Epithelial cell of esophagus (primary cell): Measurements from ENCODE around the gene STX1B.
"Not testable (repeated sequence)": the region's sequence is repeated elsewhere in the genome, so short reads cannot be mapped to it uniquely, and the experiment has no call there.

ENCODE experiments used
- DNase-seq: peaks from one replicate; pipeline ENCODE4 v3.0.0; 2010; ENCODE audit warnings: low read depth
- H3K4me3 ChIP-seq: 2 replicates; pipeline ENCODE4 v1.5.1; 2011; ENCODE audit warnings: mild to moderate bottlenecking, low read length, control low read depth
- TF ChIP-seq, protein P1 (sequence below): IDR thresholded peaks from 2 replicates; pipeline ENCODE4 v1.5.1; 2011; ENCODE audit warnings: low read depth, mild to moderate bottlenecking, low read length, control low read depth, inconsistent platforms; ENCODE audit not compliant: insufficient read depth; ENCODE audit errors: missing control alignments

Gene STX1B

DNA sequence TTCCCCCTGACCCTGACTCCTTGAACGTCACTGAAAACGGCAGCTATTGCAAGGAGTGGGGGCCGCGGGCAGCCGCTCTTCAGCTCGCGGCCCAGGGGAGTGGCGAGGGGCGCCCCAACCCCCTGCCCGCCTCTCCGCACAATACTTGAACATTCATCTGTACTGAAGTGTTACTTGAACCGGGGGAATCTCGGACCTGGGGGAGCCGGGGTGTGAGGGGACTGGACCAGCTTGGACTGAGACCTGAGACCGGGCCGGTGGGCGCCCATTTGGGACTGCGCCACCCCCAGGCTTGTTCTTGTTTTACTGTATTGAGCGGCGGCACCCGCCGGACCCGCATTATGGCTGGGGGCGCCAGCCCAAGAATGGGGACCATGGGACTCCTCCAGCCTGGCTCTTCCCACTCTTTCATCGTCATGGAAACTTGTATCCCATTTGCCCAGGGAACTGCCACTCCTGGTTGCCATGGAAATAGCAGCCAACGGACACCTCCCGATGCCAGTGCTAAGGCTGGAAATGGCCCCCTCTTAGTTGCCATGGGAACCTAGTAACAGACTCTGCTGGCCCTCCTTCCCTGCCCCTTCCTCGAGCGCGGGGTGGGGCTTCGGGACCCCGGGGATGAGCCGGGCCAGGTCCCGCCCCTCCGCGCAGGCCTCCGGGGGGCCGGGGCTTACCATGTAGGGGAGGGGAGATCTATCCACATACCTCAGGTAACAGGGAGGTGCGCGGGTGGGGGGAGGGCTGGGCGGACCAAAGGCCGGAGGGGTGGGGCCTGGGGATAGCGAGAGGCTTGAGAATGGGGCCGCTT, 62.4 kb downstream of the STX1B start:
- DNase-seq, result peak; percentile 93
- peak overlapping the region; percentile 85 for H3K4me3 ChIP-seq
- TF ChIP-seq, protein P1, sequence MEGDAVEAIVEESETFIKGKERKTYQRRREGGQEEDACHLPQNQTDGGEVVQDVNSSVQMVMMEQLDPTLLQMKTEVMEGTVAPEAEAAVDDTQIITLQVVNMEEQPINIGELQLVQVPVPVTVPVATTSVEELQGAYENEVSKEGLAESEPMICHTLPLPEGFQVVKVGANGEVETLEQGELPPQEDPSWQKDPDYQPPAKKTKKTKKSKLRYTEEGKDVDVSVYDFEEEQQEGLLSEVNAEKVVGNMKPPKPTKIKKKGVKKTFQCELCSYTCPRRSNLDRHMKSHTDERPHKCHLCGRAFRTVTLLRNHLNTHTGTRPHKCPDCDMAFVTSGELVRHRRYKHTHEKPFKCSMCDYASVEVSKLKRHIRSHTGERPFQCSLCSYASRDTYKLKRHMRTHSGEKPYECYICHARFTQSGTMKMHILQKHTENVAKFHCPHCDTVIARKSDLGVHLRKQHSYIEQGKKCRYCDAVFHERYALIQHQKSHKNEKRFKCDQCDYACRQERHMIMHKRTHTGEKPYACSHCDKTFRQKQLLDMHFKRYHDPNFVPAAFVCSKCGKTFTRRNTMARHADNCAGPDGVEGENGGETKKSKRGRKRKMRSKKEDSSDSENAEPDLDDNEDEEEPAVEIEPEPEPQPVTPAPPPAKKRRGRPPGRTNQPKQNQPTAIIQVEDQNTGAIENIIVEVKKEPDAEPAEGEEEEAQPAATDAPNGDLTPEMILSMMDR, result no peak

DNA sequence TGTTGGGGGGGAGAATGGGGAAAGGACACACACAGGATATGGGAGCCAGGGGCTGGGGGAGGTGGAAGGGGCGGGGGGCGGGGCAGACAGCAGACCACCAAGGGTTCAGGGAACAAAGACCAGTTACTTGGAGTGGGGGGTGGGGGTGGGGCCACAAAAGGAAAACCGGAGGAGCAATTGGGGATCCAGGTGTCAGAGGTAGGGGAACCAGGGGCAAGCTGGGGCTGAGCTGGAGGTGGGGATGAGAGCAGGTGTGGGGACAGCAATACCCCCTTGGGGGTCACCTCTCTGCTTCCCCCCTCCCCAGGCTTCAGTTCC, 62.9 kb downstream of the STX1B start:
- no peak overlapping the region for H3K4me3 ChIP-seq
- TF ChIP-seq, protein P1, result no peak
- DNase-seq, result no peak

DNA sequence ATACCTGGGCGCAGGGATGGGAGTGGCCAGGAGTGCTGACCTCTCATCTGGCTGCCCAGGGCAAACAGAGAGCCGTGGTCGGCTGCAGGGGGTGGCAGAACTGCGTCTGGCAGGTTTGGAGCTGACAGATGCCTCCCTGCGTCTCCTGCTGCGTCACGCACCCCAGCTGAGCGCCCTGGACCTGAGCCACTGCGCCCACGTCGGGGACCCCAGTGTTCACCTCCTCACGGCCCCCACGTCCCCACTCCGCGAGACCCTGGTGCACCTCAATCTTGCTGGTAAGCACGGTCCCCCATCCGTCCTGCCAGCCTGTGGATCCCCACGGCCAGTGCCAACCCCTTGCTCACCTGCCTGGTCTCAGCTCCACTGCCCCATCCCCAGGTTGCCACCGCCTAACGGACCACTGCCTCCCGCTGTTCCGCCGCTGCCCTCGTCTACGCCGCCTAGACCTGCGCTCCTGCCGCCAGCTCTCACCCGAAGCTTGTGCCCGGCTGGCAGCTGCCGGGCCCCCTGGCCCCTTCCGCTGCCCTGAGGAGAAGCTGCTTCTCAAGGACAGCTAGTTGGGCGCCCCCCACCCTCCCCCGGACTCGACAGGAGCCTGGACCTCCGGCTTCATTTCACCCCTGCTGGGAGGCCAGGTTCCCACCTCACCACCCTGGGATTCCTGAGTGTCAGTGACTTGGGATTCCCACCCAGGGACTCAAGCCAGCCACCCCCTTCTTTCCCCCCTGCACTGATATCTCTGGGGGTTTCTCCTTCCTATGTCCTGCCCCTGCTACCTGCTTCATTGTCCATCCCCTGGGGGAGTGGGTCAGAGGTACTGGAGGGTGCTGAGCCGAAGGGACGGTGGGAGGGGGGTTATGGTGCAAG, 63.5 kb downstream of the STX1B start:
- H3K4me3 ChIP-seq, result no peak overlapping the region
- no peak for DNase-seq
- TF ChIP-seq, protein P1, result no peak

DNA sequence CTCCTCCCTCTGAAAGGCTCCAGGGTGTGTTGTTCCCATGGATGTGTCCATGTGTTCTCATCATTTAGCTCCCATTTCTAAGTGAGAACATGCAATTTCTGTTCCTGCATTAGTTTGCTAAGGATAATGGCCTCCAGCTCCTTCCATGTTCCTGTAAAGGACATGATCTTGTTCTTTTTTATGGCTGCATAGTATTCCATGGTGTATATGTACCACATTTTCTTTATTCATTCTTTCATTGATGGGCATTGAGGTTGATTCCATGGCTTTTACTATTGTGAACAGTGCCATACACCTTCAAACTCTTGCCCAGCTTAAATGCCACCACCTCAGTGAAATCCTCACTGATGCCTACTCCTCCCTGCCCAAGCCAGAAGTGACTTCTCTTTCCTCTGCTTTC, 66.1 kb downstream of the STX1B start:
- DNase-seq, result no peak
- H3K4me3 ChIP-seq, result no peak overlapping the region
- TF ChIP-seq, protein P1, result no peak

DNA sequence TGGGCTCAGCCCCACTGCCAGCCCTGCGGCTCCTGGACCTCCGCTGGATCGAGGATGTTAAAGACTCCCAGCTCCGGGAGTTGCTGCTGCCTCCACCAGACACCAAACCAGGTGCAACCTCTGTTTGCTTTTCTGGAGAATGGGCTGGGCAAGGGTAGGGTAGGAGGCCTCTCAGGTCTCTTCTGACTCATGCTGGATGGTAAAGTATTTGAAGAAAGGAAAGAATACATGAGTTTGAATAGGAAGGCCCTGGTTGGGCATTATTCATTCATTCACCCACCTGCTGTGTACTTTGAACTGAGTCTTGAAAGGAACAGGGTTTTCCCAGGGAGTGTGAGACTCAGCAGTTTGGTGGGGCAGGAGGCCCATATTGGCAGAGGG, 68.0 kb downstream of the STX1B start:
- no peak for DNase-seq
- H3K4me3 ChIP-seq, result no peak overlapping the region

DNA sequence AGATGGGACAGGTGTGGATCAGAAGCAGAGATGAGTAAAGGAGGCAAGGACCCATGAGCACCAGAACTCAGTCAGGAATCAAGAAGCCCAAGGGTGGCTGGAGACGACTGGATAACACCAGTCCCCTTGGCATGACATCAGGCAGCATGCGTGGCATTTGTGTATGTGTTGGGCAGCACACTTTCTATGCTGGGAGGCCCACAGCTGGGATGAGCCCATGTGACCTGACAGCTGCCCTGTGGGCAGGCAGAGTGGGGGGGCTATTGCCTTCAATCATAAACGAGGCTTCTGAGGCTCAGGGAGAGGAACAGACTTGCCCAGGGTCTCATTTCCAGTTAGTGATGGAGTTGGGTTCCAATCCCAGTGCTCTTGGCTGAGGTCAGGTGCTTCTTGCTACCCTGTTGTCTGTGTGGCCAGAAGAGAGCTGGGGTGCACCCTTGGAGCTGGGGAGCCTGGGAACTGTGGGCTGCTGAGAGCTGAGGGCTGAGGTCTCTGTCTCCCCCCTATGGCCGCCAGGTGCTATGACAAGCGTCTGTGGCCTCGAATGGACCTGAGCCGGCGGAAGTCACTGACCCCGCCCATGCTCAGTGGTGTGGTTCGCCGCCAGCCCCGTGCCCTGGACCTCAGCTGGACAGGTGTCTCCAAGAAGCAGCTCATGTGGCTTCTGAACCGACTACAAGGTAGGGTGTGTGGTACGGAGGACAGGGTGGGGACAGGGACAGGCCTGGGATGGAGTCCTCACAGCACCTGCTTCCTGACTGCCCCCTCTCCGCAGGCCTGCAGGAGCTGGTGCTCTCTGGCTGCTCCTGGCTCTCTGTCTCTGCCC, 68.6 kb downstream of the STX1B start:
- H3K4me3 ChIP-seq, result no peak overlapping the region
- peak; percentile 78 for DNase-seq
- TF ChIP-seq, protein P1, result peak; percentile 91

More for the DNA sequence above, 68.0 kb downstream of the STX1B start:
- TF ChIP-seq, protein P1, result no peak

DNA sequence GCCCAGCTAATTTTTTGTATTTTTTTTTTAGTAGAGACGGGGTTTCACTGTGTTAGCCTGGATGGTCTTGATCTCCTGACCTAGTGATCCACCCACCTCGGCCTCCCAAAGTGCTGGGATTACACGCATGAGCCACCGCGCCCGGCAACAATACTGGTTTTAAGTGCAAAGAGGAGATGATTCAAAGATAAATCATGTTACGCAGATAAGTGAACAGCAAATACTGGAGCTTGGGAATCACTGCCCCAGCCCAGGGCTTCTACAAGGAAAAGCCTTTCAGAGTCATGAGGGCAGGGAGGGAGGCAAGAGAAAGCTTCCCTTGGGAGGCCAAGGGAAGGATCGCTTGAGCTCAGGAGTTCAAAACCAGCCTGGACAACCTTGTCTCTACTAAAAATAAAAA, 70.9 kb downstream of the STX1B start:
- H3K4me3 ChIP-seq, result not testable (repeated sequence)
- peak; percentile 82 for DNase-seq
